Measurements from ENCODE around the gene RFESD.
A peak's percentile ranks its signal among the peaks of the same experiment; 100 is the strongest.

RFESD gene

GRCh38 chr5:95647886-95648860 lies 1.6 kb downstream of the RFESD start:
- Histone ChIP-seq H2AFZ (ENCODE audit: low read depth, low read length) (peak overlapping the region; percentile 43), H3K4me1 (ENCODE audit: low read length) (peaks cover 38% of the 10 kb centered on the region), H3K9me3 (ENCODE audit: insufficient read depth, low read length) (no peaks in the 10 kb centered on the region), H3K4me2 (ENCODE audit: low read length) (peak overlapping the region; percentile 97), H3K9ac (ENCODE audit: low read length) (peak overlapping the region; percentile 93), H3K4me3 (ENCODE audit: low read length) (peak overlapping the region; percentile 83), H3K79me2 (ENCODE audit: low read length) (no peaks in the 10 kb centered on the region), H3K36me3 (replicated peaks; ENCODE audit: low read depth, low read length) (no peaks in the 10 kb centered on the region), H3K27me3 (ENCODE audit: low read depth, low read length) (no peaks in the 10 kb centered on the region), H3K27ac (ENCODE audit: low read length) (peak overlapping the region; percentile 94), H4K20me1 (ENCODE audit: insufficient read depth, low read length) (no peaks in the 10 kb centered on the region)
- TF ChIP-seq EZH2phosphoT487 (IDR thresholded peaks at IDR 0.05; ENCODE audit: low read depth), result no peak
- no peak for TF ChIP-seq CTCF (IDR thresholded peaks at IDR 0.05; ENCODE audit: low read depth, low read length)

GRCh38 chr5:95649274-95649673 lies 2.7 kb downstream of the RFESD start:
- H3K9ac ChIP-seq (ENCODE audit: low read length), result no peak overlapping the region
- H2AFZ ChIP-seq (ENCODE audit: low read depth, low read length), result no peak overlapping the region
- H3K79me2 ChIP-seq (ENCODE audit: low read length), result no peaks in the 10 kb centered on the region
- H4K20me1 ChIP-seq (ENCODE audit: insufficient read depth, low read length), result no peaks in the 10 kb centered on the region
- no peak overlapping the region for H3K4me3 ChIP-seq (ENCODE audit: low read length)
- no peak for TF ChIP-seq EZH2phosphoT487 (IDR thresholded peaks at IDR 0.05; ENCODE audit: low read depth)
- no peak for TF ChIP-seq CTCF (IDR thresholded peaks at IDR 0.05; ENCODE audit: low read depth, low read length)
- H3K4me2 ChIP-seq (ENCODE audit: low read length), result peak overlapping the region; percentile 97; the same call in 1 of the 2 replicates
- H3K9me3 ChIP-seq (ENCODE audit: insufficient read depth, low read length), result no peaks in the 10 kb centered on the region
- H3K36me3 ChIP-seq (replicated peaks; ENCODE audit: low read depth, low read length), result no peaks in the 10 kb centered on the region
- H3K4me1 ChIP-seq (ENCODE audit: low read length), result peaks cover 34% of the 10 kb centered on the region
- no peak overlapping the region for H3K27ac ChIP-seq (ENCODE audit: low read length)
- no peaks in the 10 kb centered on the region for H3K27me3 ChIP-seq (ENCODE audit: low read depth, low read length)

GRCh38 chr5:95649842-95650620 lies 3.5 kb downstream of the RFESD start:
- Histone ChIP-seq H3K4me3 (ENCODE audit: low read length) (no peak overlapping the region), H2AFZ (ENCODE audit: low read depth, low read length) (no peak overlapping the region), H3K9ac (ENCODE audit: low read length) (no peak overlapping the region), H3K9me3 (ENCODE audit: insufficient read depth, low read length) (no peaks in the 10 kb centered on the region), H3K27me3 (ENCODE audit: low read depth, low read length) (no peaks in the 10 kb centered on the region), H3K4me1 (ENCODE audit: low read length) (peaks cover 29% of the 10 kb centered on the region), H3K27ac (ENCODE audit: low read length) (no peak overlapping the region), H4K20me1 (ENCODE audit: insufficient read depth, low read length) (no peaks in the 10 kb centered on the region), H3K4me2 (ENCODE audit: low read length) (no peak overlapping the region), H3K79me2 (ENCODE audit: low read length) (no peaks in the 10 kb centered on the region), H3K36me3 (replicated peaks; ENCODE audit: low read depth, low read length) (no peaks in the 10 kb centered on the region)
- TF ChIP-seq EZH2phosphoT487 (IDR thresholded peaks at IDR 0.05; ENCODE audit: low read depth) (no peak), CTCF (IDR thresholded peaks at IDR 0.05; ENCODE audit: low read depth, low read length) (no peak)

GRCh38 chr5:95652849-95653248 lies 6.3 kb downstream of the RFESD start:
- H3K79me2 ChIP-seq (ENCODE audit: low read length), result no peaks in the 10 kb centered on the region
- no peak overlapping the region for H3K9ac ChIP-seq (ENCODE audit: low read length)

More at GRCh38 chr5:95652849-95653248, 6.3 kb downstream of the RFESD start:
- no peaks in the 10 kb centered on the region for H3K36me3 ChIP-seq (replicated peaks; ENCODE audit: low read depth, low read length)
- H2AFZ ChIP-seq (ENCODE audit: low read depth, low read length), result no peak overlapping the region
- no peak overlapping the region for H3K27ac ChIP-seq (ENCODE audit: low read length)
- H3K4me1 ChIP-seq (ENCODE audit: low read length), result peaks cover 18% of the 10 kb centered on the region
- no peaks in the 10 kb centered on the region for H4K20me1 ChIP-seq (ENCODE audit: insufficient read depth, low read length)
- H3K9me3 ChIP-seq (ENCODE audit: insufficient read depth, low read length), result no peaks in the 10 kb centered on the region
- H3K4me2 ChIP-seq (ENCODE audit: low read length), result no peak overlapping the region
- H3K4me3 ChIP-seq (ENCODE audit: low read length), result no peak overlapping the region
- no peak for TF ChIP-seq CTCF (IDR thresholded peaks at IDR 0.05; ENCODE audit: low read depth, low read length)
- TF ChIP-seq EZH2phosphoT487 (IDR thresholded peaks at IDR 0.05; ENCODE audit: low read depth), result no peak
- no peaks in the 10 kb centered on the region for H3K27me3 ChIP-seq (ENCODE audit: low read depth, low read length)
